HFF-Myc (cell line): ENCODE data around the gene AUH.

Source experiments
- DNase-seq: peaks from one replicate; pipeline ENCODE4 v3.0.0-alpha.2; 2011; ENCODE audit warnings: low read depth; ENCODE audit errors: extremely low read depth
- H3K4me3 ChIP-seq: replicated peaks from 2 replicates; pipeline ENCODE4 v1.5.1; 2011; ENCODE audit warnings: low read depth, mild to moderate bottlenecking, control low read depth, low read length
- CTCF ChIP-seq: IDR thresholded peaks from 2 replicates; pipeline ENCODE4 v1.5.1; 2012; ENCODE audit warnings: mild to moderate bottlenecking, low read depth, low read length, control low read depth; ENCODE audit errors: missing control alignments

AUH gene

GRCh38 chr9:91332546-91333231 is 29.0 kb downstream of the AUH start:
- TF ChIP-seq CTCF: no peak
- no peak for DNase-seq
- no peak overlapping the region for H3K4me3 ChIP-seq

- H3K4me3 ChIP-seq: no peak overlapping the region
- no peak for DNase-seq
- no peak for TF ChIP-seq CTCF
These were observed 29.9 kb downstream of the AUH start for GRCh38 chr9:91331849-91332248.

- no peak overlapping the region for H3K4me3 ChIP-seq
- no peak for DNase-seq
- no peak for TF ChIP-seq CTCF
These were observed 33.5 kb downstream of the AUH start for GRCh38 chr9:91328186-91328585.

GRCh38 chr9:91321691-91322090 is 40.0 kb downstream of the AUH start:
- no peak for DNase-seq
- H3K4me3 ChIP-seq: no peak overlapping the region
- TF ChIP-seq CTCF: no peak

- no peak for TF ChIP-seq CTCF
- H3K4me3 ChIP-seq: no peak overlapping the region
- DNase-seq: no peak
These were observed 41.4 kb downstream of the AUH start for GRCh38 chr9:91320299-91320698.

- no peak overlapping the region for H3K4me3 ChIP-seq
- DNase-seq: no peak
- TF ChIP-seq CTCF: no peak
These were observed 45.6 kb downstream of the AUH start for GRCh38 chr9:91316093-91316492.

GRCh38 chr9:91315191-91315590 is 46.5 kb downstream of the AUH start:
- H3K4me3 ChIP-seq: no peak overlapping the region
- no peak for TF ChIP-seq CTCF
- DNase-seq: no peak
